Lung (tissue), 12 donors: ENCODE results near the gene KRTAP10-1. TPM values are rescaled to one million over a fixed set of nuclear protein-coding genes. Genes with fewer than 3 reads are reported as not detected.

ENCODE experiments used
- ATAC-seq: fragments of 200-7000 bp; cut with Tn5 transposase; one replicate; pipeline ENCODE4 v1.9.1; 2020; ENCODE audit warnings: moderate number of reproducible peaks; ENCODE audit not compliant: insufficient read depth, low FRiP score
- DNase-seq, 3 donors: peaks; one replicate each; pipeline ENCODE4 v3.0.0-alpha.2; 2013 to 2017
- H3K27ac ChIP-seq, 2 donors: one replicate each; pipeline ENCODE4 v1.5.1; 2013; ENCODE audit warnings: mild to moderate bottlenecking in 2 of 2, moderate library complexity in 2 of 2, control low read depth in 1 of 2, inconsistent platforms in 1 of 2, low read depth in 1 of 2, low read length in 1 of 2
- H3K27me3 ChIP-seq, 3 donors: one replicate each; pipeline ENCODE4 v1.5.1; 2013; ENCODE audit warnings: low read length in 2 of 3; ENCODE audit not compliant: control insufficient read depth in 3 of 3, insufficient read depth in 3 of 3
- H3K36me3 ChIP-seq, 4 donors: one replicate each; pipeline ENCODE4 v1.5.1; 2013; ENCODE audit warnings: low read length in 4 of 4, mild to moderate bottlenecking in 1 of 4, moderate library complexity in 1 of 4; ENCODE audit not compliant: control insufficient read depth in 4 of 4, insufficient read depth in 4 of 4
- H3K4me1 ChIP-seq, 5 donors: one replicate each; pipeline ENCODE4 v1.5.1; 2013; ENCODE audit warnings: low read length in 5 of 5, mild to moderate bottlenecking in 2 of 5, moderate library complexity in 1 of 5; ENCODE audit not compliant: control insufficient read depth in 5 of 5, insufficient read depth in 5 of 5
- H3K4me3 ChIP-seq: one replicate; pipeline ENCODE4 v1.5.1; 2013; ENCODE audit warnings: mild to moderate bottlenecking, control low read depth, moderate library complexity
- H3K9ac ChIP-seq, 2 donors: one replicate each; pipeline ENCODE4 v1.5.1; 2013; ENCODE audit warnings: low read length in 2 of 2, control low read depth in 1 of 2; ENCODE audit not compliant: insufficient read depth in 1 of 2
- H3K9me3 ChIP-seq, 4 donors: one replicate each; pipeline ENCODE4 v1.5.1; 2013; ENCODE audit warnings: low read length in 3 of 4, mild to moderate bottlenecking in 1 of 4, moderate library complexity in 1 of 4; ENCODE audit not compliant: control insufficient read depth in 4 of 4, insufficient read depth in 3 of 4
- CTCF ChIP-seq: IDR thresholded peaks from 2 replicates; pipeline ENCODE4 v1.5.1; 2012; ENCODE audit warnings: mild to moderate bottlenecking; ENCODE audit errors: control extremely low read depth, extremely low read depth
- WGBS, 2 donors: extraction: QIAGEN DNeasy Blood & Tissue Kit; methylation state at CpG; one replicate each; pipeline ENCODE4 v1.1.7; 2013; 5-methylcytosine and 5-hydroxymethylcytosine counted together
- polyA plus RNA-seq, 2 donors: library from polyadenylated mRNA; stranded (reverse); fragments of 200-250 nt; gene quantifications; one replicate each; pipeline ENCODE4 v1.2.1, GENCODE V29; 2013
- total RNA-seq, 2 donors: library from RNA; depleted of rRNA in 1 of 2; stranded (reverse); fragments of >200 nt in 1 of 2; gene quantifications; one replicate each; pipeline ENCODE4 v1.2.1, GENCODE V29; 2014 to 2021
- donor health status: control.
- donor health status: control.
- donor health status: Bipolar disorder and iron deficiency.
- donor health status: healthy.
- donor health status: DM: yes; HTN: yes; CAD: no.

Gene KRTAP10-1
- total and polyA plus RNA-seq, 4 donors = not detected

- 74 to 78% methylated on average over 27 of the region's 27 CpGs for WGBS, 2 donors
These were observed 28.9 kb upstream of the KRTAP10-1 start for GRCh38 chr21:44568667-44569556.

GRCh38 chr21:44568261-44568660 lies 28.3 kb upstream of the KRTAP10-1 start:
- no peaks in the 10 kb centered on the region for H3K4me1 ChIP-seq
- DNase-seq (no peak), ATAC-seq (no peak)
- no peak overlapping the region for H3K9ac ChIP-seq
- H3K9me3 ChIP-seq = peaks cover 0 to 14% (median 2%) of the 10 kb centered on the region in 4 donors
- H3K4me3 ChIP-seq = no peak overlapping the region
- no peaks in the 10 kb centered on the region for H3K36me3 ChIP-seq
- no peak for TF ChIP-seq CTCF
- H3K27ac ChIP-seq = no peak overlapping the region
- peaks cover 0 to 2% (median 0%) of the 10 kb centered on the region in 3 donors for H3K27me3 ChIP-seq
- WGBS, 2 donors = 76 to 81% methylated on average over 12 of the region's 12 CpGs

More at GRCh38 chr21:44568667-44569556, 28.9 kb upstream of the KRTAP10-1 start:
- no peak for TF ChIP-seq CTCF
- peaks cover 0 to 2% (median 0%) of the 10 kb centered on the region in 3 donors for H3K27me3 ChIP-seq
- ATAC-seq (no peak), DNase-seq (no peak)
- no peak overlapping the region for H3K9ac ChIP-seq
- H3K9me3 ChIP-seq = peaks cover 0 to 14% (median 2%) of the 10 kb centered on the region in 4 donors
- no peak overlapping the region for H3K4me3 ChIP-seq
- H3K27ac ChIP-seq = no peak overlapping the region
- H3K4me1 ChIP-seq = no peaks in the 10 kb centered on the region
- no peaks in the 10 kb centered on the region for H3K36me3 ChIP-seq

GRCh38 chr21:44567481-44568171 lies 27.6 kb upstream of the KRTAP10-1 start:
- 91 to 92% methylated on average over 18 of the region's 18 CpGs for WGBS, 2 donors
- ATAC-seq (no peak), DNase-seq (no peak)
- Histone ChIP-seq H3K4me3 (no peak overlapping the region), H3K27me3 (no peaks in the 10 kb centered on the region), H3K27ac (no peak overlapping the region), H3K9me3 (peaks cover 0 to 14% (median 2%) of the 10 kb centered on the region in 4 donors), H3K9ac (no peak overlapping the region), H3K36me3 (no peaks in the 10 kb centered on the region), H3K4me1 (no peaks in the 10 kb centered on the region)
- no peak for TF ChIP-seq CTCF
